HepG2 (cell line): ENCODE results near the gene HACL1. TPM values are rescaled to one million over a fixed set of nuclear protein-coding genes. Genes with fewer than 3 reads are reported as not detected.

ENCODE experiments used
- CHD2 ChIP-seq: IDR thresholded peaks from 2 replicates; pipeline ENCODE4 v1.6.1; 2011; ENCODE audit warnings: low read depth, low read length, improper control_type of control experiment
- GLI4 ChIP-seq: sonication (generic); formaldehyde crosslinking; IDR thresholded peaks from 2 replicates; pipeline ENCODE4 v1.5.1; 2020; ENCODE audit warnings: missing genetic modification reagents, mild to moderate bottlenecking, moderate library complexity, borderline replicate concordance
- HES4 ChIP-seq: sonication (generic); formaldehyde crosslinking; IDR thresholded peaks from 2 replicates; pipeline ENCODE4 v1.9.0; 2021; ENCODE audit warnings: mild to moderate bottlenecking, missing genetic modification reagents, borderline replicate concordance
- MXD4 ChIP-seq: IDR thresholded peaks from 2 replicates; pipeline ENCODE4 v1.6.1; 2016; ENCODE audit warnings: mild to moderate bottlenecking, missing biosample characterization, missing genetic modification reagents
- NAIF1 ChIP-seq: sonication (generic); formaldehyde crosslinking; IDR thresholded peaks from 2 replicates; pipeline ENCODE4 v1.5.0; 2020; ENCODE audit warnings: mild to moderate bottlenecking, missing genetic modification reagents, borderline replicate concordance
- REPIN1 ChIP-seq: sonication (generic); formaldehyde crosslinking; IDR thresholded peaks from 2 replicates; pipeline ENCODE4 v1.8.0; 2022; ENCODE audit warnings: missing genetic modification reagents, low read depth, mild to moderate bottlenecking, borderline replicate concordance
- polyA plus RNA-seq, 8 experiments: library from polyadenylated mRNA; depleted of rRNA in 3 of 8; stranded (reverse) in 7 of 8; unstranded in 1 of 8; fragments of >200 nt; fragmentation: Illumina TruSeq in 4 of 8; extraction: Trizol in 4 of 8; gene quantifications; 2 replicates each; pipeline versions ENCODE4 v1.2.1 to v1.2.3, GENCODE V29; 2011 to 2016; ENCODE audit warnings: low read depth in 4 of 8, missing spikeins in 1 of 8, mixed read lengths in 1 of 8; ENCODE audit not compliant: insufficient read depth in 1 of 8
- total RNA-seq, 5 experiments: library from RNA; depleted of rRNA; stranded (reverse); fragments of >200 nt; fragmentation: Illumina TruSeq; extraction: Trizol; gene quantifications; 2 replicates each; pipeline ENCODE4 v1.2.3, GENCODE V29; 2016; ENCODE audit warnings: low read depth in 1 of 5
- TF ChIP-seq, protein P1 (sequence below): sonication (generic); formaldehyde crosslinking; IDR thresholded peaks from 2 replicates; pipeline ENCODE4 v1.5.0; 2020; ENCODE audit warnings: mild to moderate bottlenecking, missing genetic modification reagents, borderline replicate concordance
- TF ChIP-seq, protein P2 (sequence below): sonication (generic); formaldehyde crosslinking; IDR thresholded peaks from 2 replicates; pipeline ENCODE4 v1.8.0; 2022; ENCODE audit warnings: missing genetic modification reagents, mild to moderate bottlenecking, borderline replicate concordance
- TF ChIP-seq, protein P3 (sequence below): sonication (generic); formaldehyde crosslinking; IDR thresholded peaks from 2 replicates; pipeline ENCODE4 v1.5.0; 2020; ENCODE audit warnings: mild to moderate bottlenecking, missing genetic modification reagents
- TF ChIP-seq, protein P4 (sequence below): sonication (generic); formaldehyde crosslinking; IDR thresholded peaks from 2 replicates; pipeline ENCODE4 v1.5.1; 2020; ENCODE audit warnings: missing genetic modification reagents, mild to moderate bottlenecking, borderline replicate concordance
- TF ChIP-seq, protein P5 (sequence below): IDR thresholded peaks from 2 replicates; pipeline ENCODE4 v1.6.1; 2016; ENCODE audit warnings: missing biosample characterization, missing genetic modification reagents, low read depth

Gene HACL1
- total and polyA plus RNA-seq, 2 of the 13 experiments (the other 11 are each of a cell fraction or from before 2014, with no cell fraction given) = 22.1 to 25.7 TPM

- TF ChIP-seq, protein P1, sequence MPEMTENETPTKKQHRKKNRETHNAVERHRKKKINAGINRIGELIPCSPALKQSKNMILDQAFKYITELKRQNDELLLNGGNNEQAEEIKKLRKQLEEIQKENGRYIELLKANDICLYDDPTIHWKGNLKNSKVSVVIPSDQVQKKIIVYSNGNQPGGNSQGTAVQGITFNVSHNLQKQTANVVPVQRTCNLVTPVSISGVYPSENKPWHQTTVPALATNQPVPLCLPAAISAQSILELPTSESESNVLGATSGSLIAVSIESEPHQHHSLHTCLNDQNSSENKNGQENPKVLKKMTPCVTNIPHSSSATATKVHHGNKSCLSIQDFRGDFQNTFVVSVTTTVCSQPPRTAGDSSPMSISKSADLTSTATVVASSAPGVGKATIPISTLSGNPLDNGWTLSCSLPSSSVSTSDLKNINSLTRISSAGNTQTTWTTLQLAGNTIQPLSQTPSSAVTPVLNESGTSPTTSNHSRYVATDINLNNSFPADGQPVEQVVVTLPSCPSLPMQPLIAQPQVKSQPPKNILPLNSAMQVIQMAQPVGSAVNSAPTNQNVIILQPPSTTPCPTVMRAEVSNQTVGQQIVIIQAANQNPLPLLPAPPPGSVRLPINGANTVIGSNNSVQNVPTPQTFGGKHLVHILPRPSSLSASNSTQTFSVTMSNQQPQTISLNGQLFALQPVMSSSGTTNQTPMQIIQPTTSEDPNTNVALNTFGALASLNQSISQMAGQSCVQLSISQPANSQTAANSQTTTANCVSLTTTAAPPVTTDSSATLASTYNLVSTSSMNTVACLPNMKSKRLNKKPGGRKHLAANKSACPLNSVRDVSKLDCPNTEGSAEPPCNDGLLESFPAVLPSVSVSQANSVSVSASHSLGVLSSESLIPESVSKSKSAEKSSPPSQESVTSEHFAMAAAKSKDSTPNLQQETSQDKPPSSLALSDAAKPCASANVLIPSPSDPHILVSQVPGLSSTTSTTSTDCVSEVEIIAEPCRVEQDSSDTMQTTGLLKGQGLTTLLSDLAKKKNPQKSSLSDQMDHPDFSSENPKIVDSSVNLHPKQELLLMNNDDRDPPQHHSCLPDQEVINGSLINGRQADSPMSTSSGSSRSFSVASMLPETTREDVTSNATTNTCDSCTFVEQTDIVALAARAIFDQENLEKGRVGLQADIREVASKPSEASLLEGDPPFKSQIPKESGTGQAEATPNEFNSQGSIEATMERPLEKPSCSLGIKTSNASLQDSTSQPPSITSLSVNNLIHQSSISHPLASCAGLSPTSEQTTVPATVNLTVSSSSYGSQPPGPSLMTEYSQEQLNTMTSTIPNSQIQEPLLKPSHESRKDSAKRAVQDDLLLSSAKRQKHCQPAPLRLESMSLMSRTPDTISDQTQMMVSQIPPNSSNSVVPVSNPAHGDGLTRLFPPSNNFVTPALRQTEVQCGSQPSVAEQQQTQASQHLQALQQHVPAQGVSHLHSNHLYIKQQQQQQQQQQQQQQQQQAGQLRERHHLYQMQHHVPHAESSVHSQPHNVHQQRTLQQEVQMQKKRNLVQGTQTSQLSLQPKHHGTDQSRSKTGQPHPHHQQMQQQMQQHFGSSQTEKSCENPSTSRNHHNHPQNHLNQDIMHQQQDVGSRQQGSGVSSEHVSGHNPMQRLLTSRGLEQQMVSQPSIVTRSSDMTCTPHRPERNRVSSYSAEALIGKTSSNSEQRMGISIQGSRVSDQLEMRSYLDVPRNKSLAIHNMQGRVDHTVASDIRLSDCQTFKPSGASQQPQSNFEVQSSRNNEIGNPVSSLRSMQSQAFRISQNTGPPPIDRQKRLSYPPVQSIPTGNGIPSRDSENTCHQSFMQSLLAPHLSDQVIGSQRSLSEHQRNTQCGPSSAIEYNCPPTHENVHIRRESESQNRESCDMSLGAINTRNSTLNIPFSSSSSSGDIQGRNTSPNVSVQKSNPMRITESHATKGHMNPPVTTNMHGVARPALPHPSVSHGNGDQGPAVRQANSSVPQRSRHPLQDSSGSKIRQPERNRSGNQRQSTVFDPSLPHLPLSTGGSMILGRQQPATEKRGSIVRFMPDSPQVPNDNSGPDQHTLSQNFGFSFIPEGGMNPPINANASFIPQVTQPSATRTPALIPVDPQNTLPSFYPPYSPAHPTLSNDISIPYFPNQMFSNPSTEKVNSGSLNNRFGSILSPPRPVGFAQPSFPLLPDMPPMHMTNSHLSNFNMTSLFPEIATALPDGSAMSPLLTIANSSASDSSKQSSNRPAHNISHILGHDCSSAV (CRISPR knock-in tag) = no peak
- TF ChIP-seq, protein P2, sequence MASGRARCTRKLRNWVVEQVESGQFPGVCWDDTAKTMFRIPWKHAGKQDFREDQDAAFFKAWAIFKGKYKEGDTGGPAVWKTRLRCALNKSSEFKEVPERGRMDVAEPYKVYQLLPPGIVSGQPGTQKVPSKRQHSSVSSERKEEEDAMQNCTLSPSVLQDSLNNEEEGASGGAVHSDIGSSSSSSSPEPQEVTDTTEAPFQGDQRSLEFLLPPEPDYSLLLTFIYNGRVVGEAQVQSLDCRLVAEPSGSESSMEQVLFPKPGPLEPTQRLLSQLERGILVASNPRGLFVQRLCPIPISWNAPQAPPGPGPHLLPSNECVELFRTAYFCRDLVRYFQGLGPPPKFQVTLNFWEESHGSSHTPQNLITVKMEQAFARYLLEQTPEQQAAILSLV (CRISPR knock-in tag) = 0 out of 2 replicates have a peak, but pooled peaks have one; percentile 9
- TF ChIP-seq CHD2 = no peak
- TF ChIP-seq HES4 = 0 out of 2 replicates have a peak, but pooled peaks have one; percentile 30
- no peak; the same call in 1 of the 2 replicates for TF ChIP-seq NAIF1
- TF ChIP-seq GLI4 (CRISPR knock-in tag) = no peak
- TF ChIP-seq MXD4 (CRISPR knock-in tag) = 0 out of 2 replicates have a peak, but pooled peaks have one; percentile 13
- TF ChIP-seq REPIN1 (CRISPR knock-in tag) = no peak
- TF ChIP-seq, protein P3, sequence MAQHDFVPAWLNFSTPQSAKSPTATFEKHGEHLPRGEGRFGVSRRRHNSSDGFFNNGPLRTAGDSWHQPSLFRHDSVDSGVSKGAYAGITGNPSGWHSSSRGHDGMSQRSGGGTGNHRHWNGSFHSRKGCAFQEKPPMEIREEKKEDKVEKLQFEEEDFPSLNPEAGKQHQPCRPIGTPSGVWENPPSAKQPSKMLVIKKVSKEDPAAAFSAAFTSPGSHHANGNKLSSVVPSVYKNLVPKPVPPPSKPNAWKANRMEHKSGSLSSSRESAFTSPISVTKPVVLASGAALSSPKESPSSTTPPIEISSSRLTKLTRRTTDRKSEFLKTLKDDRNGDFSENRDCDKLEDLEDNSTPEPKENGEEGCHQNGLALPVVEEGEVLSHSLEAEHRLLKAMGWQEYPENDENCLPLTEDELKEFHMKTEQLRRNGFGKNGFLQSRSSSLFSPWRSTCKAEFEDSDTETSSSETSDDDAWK (CRISPR knock-in tag) = no peak
- TF ChIP-seq, protein P4, sequence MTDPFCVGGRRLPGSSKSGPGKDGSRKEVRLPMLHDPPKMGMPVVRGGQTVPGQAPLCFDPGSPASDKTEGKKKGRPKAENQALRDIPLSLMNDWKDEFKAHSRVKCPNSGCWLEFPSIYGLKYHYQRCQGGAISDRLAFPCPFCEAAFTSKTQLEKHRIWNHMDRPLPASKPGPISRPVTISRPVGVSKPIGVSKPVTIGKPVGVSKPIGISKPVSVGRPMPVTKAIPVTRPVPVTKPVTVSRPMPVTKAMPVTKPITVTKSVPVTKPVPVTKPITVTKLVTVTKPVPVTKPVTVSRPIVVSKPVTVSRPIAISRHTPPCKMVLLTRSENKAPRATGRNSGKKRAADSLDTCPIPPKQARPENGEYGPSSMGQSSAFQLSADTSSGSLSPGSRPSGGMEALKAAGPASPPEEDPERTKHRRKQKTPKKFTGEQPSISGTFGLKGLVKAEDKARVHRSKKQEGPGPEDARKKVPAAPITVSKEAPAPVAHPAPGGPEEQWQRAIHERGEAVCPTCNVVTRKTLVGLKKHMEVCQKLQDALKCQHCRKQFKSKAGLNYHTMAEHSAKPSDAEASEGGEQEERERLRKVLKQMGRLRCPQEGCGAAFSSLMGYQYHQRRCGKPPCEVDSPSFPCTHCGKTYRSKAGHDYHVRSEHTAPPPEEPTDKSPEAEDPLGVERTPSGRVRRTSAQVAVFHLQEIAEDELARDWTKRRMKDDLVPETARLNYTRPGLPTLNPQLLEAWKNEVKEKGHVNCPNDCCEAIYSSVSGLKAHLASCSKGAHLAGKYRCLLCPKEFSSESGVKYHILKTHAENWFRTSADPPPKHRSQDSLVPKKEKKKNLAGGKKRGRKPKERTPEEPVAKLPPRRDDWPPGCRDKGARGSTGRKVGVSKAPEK (CRISPR knock-in tag) = no peak
- TF ChIP-seq, protein P5, sequence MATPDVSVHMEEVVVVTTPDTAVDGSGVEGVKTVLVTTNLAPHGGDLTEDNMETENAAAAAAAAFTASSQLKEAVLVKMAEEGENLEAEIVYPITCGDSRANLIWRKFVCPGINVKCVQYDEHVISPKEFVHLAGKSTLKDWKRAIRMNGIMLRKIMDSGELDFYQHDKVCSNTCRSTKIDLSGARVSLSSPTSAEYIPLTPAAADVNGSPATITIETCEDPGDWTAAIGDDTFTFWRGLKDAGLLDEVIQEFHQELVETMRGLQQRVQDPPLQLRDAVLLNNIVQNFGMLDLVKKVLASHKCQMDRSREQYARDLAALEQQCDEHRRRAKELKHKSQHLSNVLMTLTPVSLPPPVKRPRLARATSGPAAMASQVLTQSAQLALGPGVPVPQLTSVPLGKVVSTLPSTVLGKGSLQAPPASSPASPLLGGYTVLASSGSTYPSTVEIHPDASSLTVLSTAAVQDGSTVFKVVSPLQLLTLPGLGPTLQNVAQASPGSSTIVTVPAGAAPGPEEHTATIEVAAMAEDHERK (CRISPR knock-in tag) = 0 out of 2 replicates have a peak, but pooled peaks have one; percentile 1
These were observed 772 bp upstream of the HACL1 start (continued) for GRCh38 chr3:15602146-15602536.
